GM10248 (cell line): ENCODE results near the gene ROR2.
"Not testable (repeated sequence)": the region's sequence is repeated elsewhere in the genome, so short reads cannot be mapped to it uniquely, and the experiment has no call there.

Experiments
- CTCF ChIA-PET: fragments of 300-600 bp; sonication (Branson Sonifier 250); formaldehyde crosslinking; extraction: SDS; loops from one replicate; lab custom pipeline; 2021; ENCODE audit warnings: antibody characterized with exemption; lab: Yijun Ruan, JAX
- POLR2A ChIA-PET: fragments of 350-650 bp; sonication (Branson Sonifier 250); formaldehyde crosslinking; extraction: SDS; loops from one replicate; lab custom pipeline; 2020; ENCODE audit warnings: antibody characterized with exemption; lab: Yijun Ruan, JAX
- DNase-seq: peaks from one replicate; pipeline ENCODE4 v3.0.0; 2012; ENCODE audit errors: extremely low spot score
- CTCF ChIP-seq: IDR thresholded peaks from 2 replicates; pipeline ENCODE4 v1.5.1; 2012; ENCODE audit warnings: mild to moderate bottlenecking, low read depth; ENCODE audit errors: extremely low read depth, missing control alignments, control extremely low read depth

ROR2 gene

DNA sequence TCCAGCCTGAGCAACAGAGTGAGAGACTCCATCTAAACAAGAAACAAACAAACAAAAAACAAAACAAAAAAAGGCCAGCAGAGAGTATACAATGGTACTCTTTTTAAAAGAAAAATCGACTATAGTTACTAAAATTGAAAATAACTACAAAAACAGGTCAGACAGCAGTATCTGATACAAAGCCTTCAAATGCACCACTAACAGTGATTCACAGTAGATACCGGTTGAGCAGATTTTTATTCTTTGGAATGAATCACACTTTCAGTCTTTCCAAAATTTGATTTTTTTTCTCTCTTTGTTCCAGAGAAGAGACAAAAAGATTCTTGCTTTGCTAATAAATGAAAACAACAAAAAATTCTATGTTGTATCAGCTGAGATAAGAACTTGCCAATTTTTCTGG lies 36.9 kb downstream of the ROR2 start:
- POLR2A ChIA-PET: no interaction called here
- no peak for TF ChIP-seq CTCF
- CTCF ChIA-PET: no interaction called here
- no peak for DNase-seq

DNA sequence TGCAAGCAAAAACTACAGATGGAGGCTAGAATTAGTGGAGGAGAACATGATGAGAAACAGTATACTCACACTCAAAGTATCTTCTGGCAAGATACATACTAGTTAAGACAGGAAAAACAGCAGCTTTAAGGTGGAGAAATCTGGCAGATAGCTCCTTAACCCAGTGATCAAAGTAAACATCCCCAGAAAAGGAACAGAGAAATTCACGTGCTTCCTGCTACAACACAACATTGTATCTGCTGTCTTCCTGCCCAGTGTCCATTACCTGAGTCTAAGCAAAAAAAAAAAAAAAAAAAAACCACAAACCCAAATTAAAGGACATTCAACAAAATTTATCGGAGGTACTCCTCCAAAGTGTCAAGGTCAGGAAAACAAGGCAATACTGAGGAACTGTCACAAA lies 38.4 kb downstream of the ROR2 start:
- ChIA-PET POLR2A (no interaction called here), CTCF (interaction anchor here (0.9 kb wide), 1 partner anchor 12 kb away, joined by 3 read pairs; no protein-coding TSS in a partner anchor)
- TF ChIP-seq CTCF: no peak
- no peak for DNase-seq

DNA sequence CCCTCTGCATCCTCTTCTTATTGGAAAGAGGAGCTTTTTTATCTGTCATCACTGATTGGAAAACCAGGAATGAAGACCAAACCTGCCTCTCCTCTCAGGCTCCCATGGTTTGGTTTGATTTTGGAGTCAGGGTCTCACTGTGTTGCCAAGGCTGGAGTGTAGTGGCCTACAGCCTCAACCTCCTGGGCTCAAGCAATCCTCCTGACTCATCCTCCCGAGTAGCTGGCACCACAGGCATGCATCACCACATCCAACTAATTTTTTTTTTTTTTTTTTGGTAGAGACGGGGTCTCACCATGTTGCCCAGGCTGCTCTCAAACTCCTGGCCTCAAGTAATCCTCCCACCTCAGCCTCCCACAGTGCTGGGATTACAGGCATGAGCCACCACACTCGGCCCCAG lies 40.8 kb downstream of the ROR2 start:
- CTCF ChIA-PET: interaction anchor here (1.0 kb wide), 1 partner anchor 13 kb away, joined by 3 read pairs; no protein-coding TSS in a partner anchor
- DNase-seq, POLR2A ChIA-PET: not testable (repeated sequence)

DNA sequence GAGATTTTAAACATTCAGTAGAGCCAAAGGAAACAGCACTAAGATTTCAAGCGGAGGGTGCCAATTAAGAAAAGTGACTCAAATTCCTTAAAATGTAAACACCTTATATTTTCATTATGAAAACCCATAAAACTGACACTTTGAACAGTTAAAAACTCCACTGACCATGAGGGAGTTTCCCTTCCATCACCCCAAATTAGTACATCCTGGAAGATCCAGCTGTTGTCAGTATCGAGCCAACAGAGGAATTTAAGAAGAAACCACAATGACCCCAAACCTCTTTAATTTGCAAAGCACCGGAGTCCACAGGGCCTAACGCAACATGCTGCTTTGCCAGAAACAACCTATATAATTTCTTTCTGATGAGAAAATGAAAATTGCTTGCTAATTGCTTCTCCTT lies 41.3 kb downstream of the ROR2 start:
- DNase-seq: no peak
- POLR2A ChIA-PET: no interaction called here
- TF ChIP-seq CTCF: no peak
- CTCF ChIA-PET: interaction anchor here (0.5 kb wide), 1 partner anchor 182 kb away, joined by 3 read pairs; no protein-coding TSS in a partner anchor

DNA sequence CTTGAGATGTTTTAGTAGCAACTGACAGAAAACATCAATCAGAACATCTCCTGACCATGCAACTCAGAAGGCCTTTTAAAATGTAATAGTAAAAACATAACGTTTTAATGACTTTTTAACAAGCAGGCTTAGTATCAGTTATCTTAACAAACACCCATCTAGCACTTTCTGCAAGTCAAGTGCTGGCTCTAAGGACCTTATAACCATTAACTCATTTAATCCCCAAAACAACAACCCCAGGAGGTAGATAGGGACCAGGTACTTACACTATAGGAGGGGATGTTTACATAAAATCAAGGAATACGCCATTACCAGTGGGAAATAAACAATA lies 41.8 kb downstream of the ROR2 start:
- no peak for TF ChIP-seq CTCF
- no peak for DNase-seq
- ChIA-PET POLR2A (no interaction called here), CTCF (interaction anchor here (0.5 kb wide), 1 partner anchor 181 kb away, joined by 3 read pairs; no protein-coding TSS in a partner anchor)

DNA sequence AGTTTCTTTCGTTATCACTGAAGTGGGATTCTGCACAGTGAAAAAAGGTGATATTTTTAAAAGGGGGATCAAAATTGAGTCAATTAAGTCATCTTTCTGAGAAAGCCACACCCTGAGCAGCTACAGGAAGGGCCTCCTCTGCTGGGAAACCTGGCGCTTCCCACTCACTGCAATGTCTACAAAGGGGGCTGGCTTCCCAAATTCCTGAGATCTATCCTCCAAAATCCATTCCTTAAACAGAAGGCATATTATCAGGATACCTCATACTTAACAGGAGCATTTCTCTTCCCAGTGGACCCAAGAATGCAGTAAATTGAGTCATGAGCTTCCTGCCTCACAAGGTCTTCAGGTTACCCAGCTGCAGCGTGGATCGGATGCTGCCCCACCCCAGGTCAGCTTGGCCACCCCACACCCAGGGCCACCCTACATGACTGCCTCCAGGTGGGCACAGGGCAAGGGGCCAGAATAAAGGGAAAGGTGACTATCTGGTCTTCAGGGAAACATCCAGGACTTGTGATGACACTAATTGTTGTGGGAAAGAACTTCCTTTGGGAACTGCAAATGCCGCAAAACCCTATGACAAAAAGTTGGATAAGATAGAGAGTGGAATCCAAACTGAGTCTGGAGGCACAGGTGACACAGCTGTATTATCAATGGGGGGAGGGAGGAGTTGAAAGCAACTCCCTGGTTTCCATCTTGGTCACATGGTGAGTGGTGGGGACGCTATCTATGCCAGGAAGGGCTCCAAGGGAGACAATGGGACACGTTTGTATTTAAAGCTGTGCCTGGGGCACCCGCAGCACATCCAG lies 42.3 kb downstream of the ROR2 start:
- no peak for DNase-seq
- no peak for TF ChIP-seq CTCF
- POLR2A ChIA-PET: no interaction called here
- CTCF ChIA-PET: interaction anchor here (0.5 kb wide), 1 partner anchor 181 kb away, joined by 3 read pairs; no protein-coding TSS in a partner anchor

- ChIA-PET POLR2A (no interaction called here), CTCF (interaction anchor here (1.3 kb wide), 1 partner anchor 9 kb away, joined by 4 read pairs; no protein-coding TSS in a partner anchor)
- peak; percentile 46 for DNase-seq
- TF ChIP-seq CTCF: no peak
Observed at GRCh38 chr9:91905991-91906469, 44.0 kb downstream of the ROR2 start.
